Globus pallidus (tissue), 1 donor: Measurements from ENCODE around the gene PCDHGA12.

ENCODE experiments used
- DNase-seq: peaks from one replicate; pipeline ENCODE4 v3.0.0-alpha.2; 2015; ENCODE audit warnings: low spot score

Gene PCDHGA12

GRCh38 chr5:141439411-141440141 is 9.3 kb downstream of the PCDHGA12 start:
- no peak for DNase-seq

DNA sequence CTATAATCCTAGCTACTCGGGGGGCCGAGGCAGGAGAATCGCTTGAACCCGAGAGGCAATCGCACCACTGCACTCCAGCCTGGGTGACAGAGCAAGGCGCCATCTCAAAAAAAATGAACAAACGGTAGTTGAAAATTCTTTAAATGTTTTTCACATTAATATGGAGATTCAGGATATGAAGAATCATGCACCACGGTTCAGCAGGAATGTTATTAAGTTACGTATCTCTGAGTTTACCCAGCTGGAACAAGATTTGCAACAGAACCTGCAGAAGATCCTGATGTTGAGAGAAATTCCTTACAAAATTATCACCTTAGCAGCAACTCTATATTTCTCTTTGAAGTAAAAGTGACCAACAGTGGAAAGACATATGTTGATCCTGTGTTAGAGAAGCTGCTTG is 10.0 kb downstream of the PCDHGA12 start:
- DNase-seq, result no peak

GRCh38 chr5:141441571-141442170 is 11.4 kb downstream of the PCDHGA12 start:
- no peak for DNase-seq

- DNase-seq, result no peak
Measured at GRCh38 chr5:141465351-141465750, 35.0 kb downstream of the PCDHGA12 start.

GRCh38 chr5:141475625-141476131 is 45.4 kb downstream of the PCDHGA12 start, which contains the start of gene PCDHGC3:
TSS of gene PCDHGC3 (plus strand) at chr5:141475966. CDS start at chr5:141476117, 151 bp downstream.
- DNase-seq, result peak; percentile 85

DNA sequence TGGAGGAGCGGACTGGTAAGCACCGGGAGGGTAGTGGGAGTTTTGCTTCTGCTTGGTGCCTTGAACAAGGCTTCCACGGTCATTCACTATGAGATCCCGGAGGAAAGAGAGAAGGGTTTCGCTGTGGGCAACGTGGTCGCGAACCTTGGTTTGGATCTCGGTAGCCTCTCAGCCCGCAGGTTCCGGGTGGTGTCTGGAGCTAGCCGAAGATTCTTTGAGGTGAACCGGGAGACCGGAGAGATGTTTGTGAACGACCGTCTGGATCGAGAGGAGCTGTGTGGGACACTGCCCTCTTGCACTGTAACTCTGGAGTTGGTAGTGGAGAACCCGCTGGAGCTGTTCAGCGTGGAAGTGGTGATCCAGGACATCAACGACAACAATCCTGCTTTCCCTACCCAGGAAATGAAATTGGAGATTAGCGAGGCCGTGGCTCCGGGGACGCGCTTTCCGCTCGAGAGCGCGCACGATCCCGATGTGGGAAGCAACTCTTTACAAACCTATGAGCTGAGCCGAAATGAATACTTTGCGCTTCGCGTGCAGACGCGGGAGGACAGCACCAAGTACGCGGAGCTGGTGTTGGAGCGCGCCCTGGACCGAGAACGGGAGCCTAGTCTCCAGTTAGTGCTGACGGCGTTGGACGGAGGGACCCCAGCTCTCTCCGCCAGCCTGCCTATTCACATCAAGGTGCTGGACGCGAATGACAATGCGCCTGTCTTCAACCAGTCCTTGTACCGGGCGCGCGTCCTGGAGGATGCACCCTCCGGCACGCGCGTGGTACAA is 46.0 kb downstream of the PCDHGA12 start:
- no peak for DNase-seq

DNA sequence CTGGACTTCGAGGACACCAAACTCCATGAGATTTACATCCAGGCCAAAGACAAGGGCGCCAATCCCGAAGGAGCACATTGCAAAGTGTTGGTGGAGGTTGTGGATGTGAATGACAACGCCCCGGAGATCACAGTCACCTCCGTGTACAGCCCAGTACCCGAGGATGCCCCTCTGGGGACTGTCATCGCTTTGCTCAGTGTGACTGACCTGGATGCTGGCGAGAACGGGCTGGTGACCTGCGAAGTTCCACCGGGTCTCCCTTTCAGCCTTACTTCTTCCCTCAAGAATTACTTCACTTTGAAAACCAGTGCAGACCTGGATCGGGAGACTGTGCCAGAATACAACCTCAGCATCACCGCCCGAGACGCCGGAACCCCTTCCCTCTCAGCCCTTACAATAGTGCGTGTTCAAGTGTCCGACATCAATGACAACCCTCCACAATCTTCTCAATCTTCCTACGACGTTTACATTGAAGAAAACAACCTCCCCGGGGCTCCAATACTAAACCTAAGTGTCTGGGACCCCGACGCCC is 46.8 kb downstream of the PCDHGA12 start:
- no peak for DNase-seq

- DNase-seq, result no peak
Measured at GRCh38 chr5:141477815-141478214, 47.5 kb downstream of the PCDHGA12 start.

DNA sequence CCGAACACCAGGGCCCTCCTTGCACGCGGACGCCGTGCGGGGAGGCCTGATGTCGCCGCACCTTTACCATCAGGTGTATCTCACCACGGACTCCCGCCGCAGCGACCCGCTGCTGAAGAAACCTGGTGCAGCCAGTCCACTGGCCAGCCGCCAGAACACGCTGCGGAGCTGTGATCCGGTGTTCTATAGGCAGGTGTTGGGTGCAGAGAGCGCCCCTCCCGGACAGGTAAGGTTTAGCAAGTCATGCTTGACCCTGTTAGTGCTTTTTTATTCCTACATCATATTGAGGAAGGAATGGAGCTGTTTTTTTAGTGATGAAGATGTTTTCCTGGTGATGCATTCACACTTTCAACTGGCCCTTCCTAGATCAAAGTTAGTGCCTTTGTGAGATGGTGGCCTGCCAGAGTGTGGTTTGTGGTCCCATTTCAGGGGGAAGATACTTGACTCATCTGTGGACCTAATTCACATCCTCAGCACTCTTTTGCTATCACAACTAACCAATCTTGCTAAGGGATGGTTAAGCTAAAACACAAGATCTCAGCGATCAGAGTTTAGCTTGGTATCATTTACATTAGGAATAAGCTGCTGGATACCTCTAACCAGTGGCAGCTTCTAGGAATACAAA is 48.1 kb downstream of the PCDHGA12 start:
- no peak for DNase-seq

DNA sequence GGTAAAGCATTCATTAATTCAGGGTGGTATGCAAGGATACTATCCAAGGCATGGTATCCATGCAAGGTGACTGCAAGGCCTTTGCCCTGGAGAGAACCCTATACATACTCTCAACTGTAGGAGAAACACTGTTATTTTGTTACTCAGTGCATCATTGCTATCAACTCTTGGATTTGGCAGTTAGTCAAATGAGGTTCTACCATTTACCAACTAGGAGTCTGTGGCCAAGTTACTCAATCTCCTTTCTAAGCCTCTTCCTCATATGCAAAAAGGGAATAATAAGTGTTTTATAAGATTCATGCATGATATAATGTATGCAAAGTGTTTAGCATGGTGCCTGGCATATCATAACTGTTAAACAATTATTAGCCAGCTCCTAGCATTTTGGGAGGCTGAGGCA is 49.5 kb downstream of the PCDHGA12 start:
- DNase-seq, result no peak
